GM12891 (cell line): ENCODE data around the gene VSIG10.
A peak's percentile ranks its signal among the peaks of the same experiment; 100 is the strongest.

ENCODE experiments used
- DNase-seq: peaks from one replicate; pipeline ENCODE4 v3.0.0; 2011; ENCODE audit warnings: low spot score; ENCODE audit not compliant: insufficient read length
- FAIRE-seq: peaks from 2 replicates; lab custom pipeline; 2011; peaks lifted over from hg19 to GRCh38; lab: Jason Lieb, UNC
- PAX5 ChIP-seq: IDR thresholded peaks from 2 replicates; pipeline ENCODE4 v1.6.1; 2011; ENCODE audit warnings: low read length, moderate library complexity, mild to moderate bottlenecking; ENCODE audit not compliant: insufficient read depth, severe bottlenecking
- POLR2A ChIP-seq: IDR thresholded peaks from 2 replicates; pipeline ENCODE4 v1.6.1; 2011; ENCODE audit warnings: low read depth, low read length, control low read depth
- POLR2AphosphoS5 ChIP-seq: IDR thresholded peaks from 2 replicates; pipeline ENCODE4 v1.6.1; 2011; ENCODE audit warnings: low read depth, low read length, control low read depth
- POU2F2 ChIP-seq: IDR thresholded peaks from 2 replicates; pipeline ENCODE4 v1.6.1; 2011; ENCODE audit warnings: low read depth, mild to moderate bottlenecking, control low read depth, low read length, moderate library complexity
- SPI1 ChIP-seq: IDR thresholded peaks from 2 replicates; pipeline ENCODE4 v1.6.1; 2011; ENCODE audit warnings: low read depth, low read length, control low read depth
- TAF1 ChIP-seq: IDR thresholded peaks from 2 replicates; pipeline ENCODE4 v1.6.1; 2011; ENCODE audit warnings: low read depth, low read length, control low read depth

VSIG10 gene

GRCh38 chr12:118073768-118074167, 30.0 kb downstream of the VSIG10 start:
- FAIRE-seq = no peak
- TF ChIP-seq PAX5 (no peak), POLR2AphosphoS5 (no peak), TAF1 (no peak), POU2F2 (no peak), POLR2A (no peak), SPI1 (no peak)
- no peak for DNase-seq

GRCh38 chr12:118070650-118071049, 33.2 kb downstream of the VSIG10 start:
- DNase-seq = no peak
- no peak for TF ChIP-seq PAX5
- no peak for TF ChIP-seq SPI1
- TF ChIP-seq POLR2A = no peak
- no peak for TF ChIP-seq TAF1
- TF ChIP-seq POLR2AphosphoS5 = no peak
- no peak for TF ChIP-seq POU2F2
- no peak for FAIRE-seq

- FAIRE-seq = no peak
- TF ChIP-seq POLR2A = no peak
- TF ChIP-seq SPI1 = no peak
- no peak for TF ChIP-seq PAX5
- TF ChIP-seq POLR2AphosphoS5 = no peak
- TF ChIP-seq POU2F2 = no peak
- TF ChIP-seq TAF1 = no peak
- DNase-seq = no peak
Observed at GRCh38 chr12:118068445-118068844, 35.4 kb downstream of the VSIG10 start.

- TF ChIP-seq POU2F2 (no peak), SPI1 (no peak)
- FAIRE-seq (peak; percentile 66), DNase-seq (no peak)
Observed at GRCh38 chr12:118065380-118065779, 38.4 kb downstream of the VSIG10 start.

- FAIRE-seq = no peak
- TF ChIP-seq TAF1 (no peak), POLR2A (no peak), SPI1 (0 out of 2 replicates have a peak, but pooled peaks have one; percentile 7), PAX5 (no peak), POU2F2 (no peak), POLR2AphosphoS5 (no peak)
- DNase-seq = no peak
Observed at GRCh38 chr12:118064608-118065007, 39.2 kb downstream of the VSIG10 start.

GRCh38 chr12:118063576-118064391, 40.0 kb downstream of the VSIG10 start:
- no peak for DNase-seq
- FAIRE-seq = no peak
- TF ChIP-seq POLR2AphosphoS5 (no peak), PAX5 (no peak), POLR2A (no peak)

GRCh38 chr12:118061873-118062843, 41.7 kb downstream of the VSIG10 start:
- TF ChIP-seq SPI1 (no peak), POLR2A (peak; percentile 62), POU2F2 (0 out of 2 replicates have a peak, but pooled peaks have one; percentile 17), TAF1 (peak; percentile 55; the same call in 1 of the 2 replicates), PAX5 (no peak), POLR2AphosphoS5 (peak; percentile 85)
- DNase-seq (peak; percentile 21), FAIRE-seq (peak; percentile 45)

GRCh38 chr12:118061011-118061872, 42.6 kb downstream of the VSIG10 start, which contains the start of gene WSB2:
Gene WSB2, minus strand, starts transcription at chr12:118061179. Its CDS starts 131 bp downstream, at chr12:118061048.
- no peak for FAIRE-seq
- TF ChIP-seq SPI1 (no peak), POLR2A (no peak), PAX5 (no peak), POLR2AphosphoS5 (no peak), POU2F2 (no peak), TAF1 (no peak; the same call in 1 of the 2 replicates)
- peak; percentile 40 for DNase-seq
